GM21526 (cell line): ENCODE measurements around the gene ISCA1.

Source experiments
- ATAC-seq: cut with Tn5 transposase; IDR thresholded peaks from one replicate; pipeline ENCODE4 v1.9.1; 2021; ENCODE audit warnings: moderate library complexity; ENCODE audit not compliant: unreplicated experiment, low FRiP score

ISCA1 gene

DNA sequence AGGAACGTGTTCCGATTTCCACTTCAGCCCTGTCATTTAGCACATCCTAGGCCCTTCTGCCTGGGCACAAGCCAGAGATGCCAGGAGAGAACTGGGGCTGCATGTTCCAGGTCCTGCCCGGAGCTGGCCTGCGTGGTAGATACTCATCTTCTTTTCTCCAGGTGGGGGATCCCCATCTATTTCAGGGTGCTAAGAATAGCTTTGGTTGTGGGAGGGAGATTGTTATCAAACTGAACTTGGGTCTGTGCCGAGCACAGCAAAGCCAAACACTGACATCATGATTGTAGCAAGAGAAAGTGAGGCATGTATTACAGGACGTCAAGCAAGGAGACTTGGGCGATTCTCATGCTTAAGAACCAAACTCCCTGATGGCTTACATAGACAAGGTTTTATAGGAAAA lies 41.1 kb downstream of the ISCA1 start:
- no peak for ATAC-seq

DNA sequence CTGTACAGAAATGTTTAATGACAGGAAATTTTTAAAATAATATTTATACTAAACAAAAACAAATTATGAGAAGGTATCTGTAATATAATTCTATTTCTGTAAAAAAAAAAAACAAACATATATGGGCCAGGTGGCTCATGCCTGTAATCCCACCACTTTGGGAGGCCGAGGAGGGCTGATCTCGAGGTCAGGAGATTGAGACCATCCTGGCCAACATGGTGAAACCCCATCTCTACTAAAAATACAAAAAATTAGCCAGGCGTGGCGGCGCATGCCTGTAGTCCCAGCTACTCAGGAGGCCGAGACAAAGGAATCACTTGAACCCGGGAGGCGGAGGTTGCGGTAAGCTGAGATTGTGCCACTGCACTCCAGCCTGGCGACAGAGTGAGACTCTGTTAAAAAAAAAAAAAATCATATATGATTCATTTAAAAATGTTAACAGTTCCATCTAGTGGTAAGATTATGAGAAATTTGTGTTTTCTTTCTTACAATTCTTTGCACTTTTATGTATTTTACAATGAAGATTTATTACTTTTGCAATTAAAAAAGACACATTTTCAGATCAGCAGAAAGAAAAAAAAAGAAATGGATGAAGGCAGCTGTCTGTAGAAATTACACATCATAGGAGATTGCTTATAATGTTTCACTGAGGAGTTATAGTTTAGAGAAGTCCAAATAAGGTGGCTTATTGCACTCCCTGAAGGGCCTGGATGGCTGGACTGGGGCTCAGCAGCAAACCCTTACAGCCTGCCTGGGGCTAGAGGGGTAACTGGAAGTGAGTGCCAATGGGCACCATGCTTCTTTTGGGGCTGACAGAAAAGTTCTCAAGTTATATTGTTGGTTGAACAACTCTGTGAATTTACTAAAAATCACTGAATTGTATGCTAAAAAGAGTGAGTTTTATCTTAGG lies 43.2 kb downstream of the ISCA1 start:
- no peak for ATAC-seq

DNA sequence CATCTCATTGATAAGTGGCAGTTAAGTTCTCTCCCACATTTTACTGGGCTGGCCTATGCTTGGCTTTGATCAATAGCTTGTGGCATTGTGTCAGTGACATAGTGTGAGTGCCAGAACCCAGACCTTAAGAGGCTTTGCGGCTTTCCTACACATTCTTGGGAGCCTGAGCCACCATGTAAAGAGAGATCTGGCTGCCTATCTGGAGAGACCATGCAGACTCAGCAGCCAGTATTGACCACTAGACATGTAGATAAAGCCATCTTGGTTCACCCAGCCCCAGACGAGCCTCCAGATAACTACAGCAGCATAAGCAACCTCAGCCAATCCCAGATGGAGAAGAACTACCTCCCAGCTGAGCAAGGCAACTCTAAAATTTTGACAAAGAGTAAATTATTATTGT lies 51.5 kb downstream of the ISCA1 start:
- no peak for ATAC-seq

- no peak for ATAC-seq
Measured at GRCh38 chr9:86222667-86223066, 59.7 kb downstream of the ISCA1 start.

- no peak for ATAC-seq
Measured at GRCh38 chr9:86219606-86220005, 62.7 kb downstream of the ISCA1 start.

DNA sequence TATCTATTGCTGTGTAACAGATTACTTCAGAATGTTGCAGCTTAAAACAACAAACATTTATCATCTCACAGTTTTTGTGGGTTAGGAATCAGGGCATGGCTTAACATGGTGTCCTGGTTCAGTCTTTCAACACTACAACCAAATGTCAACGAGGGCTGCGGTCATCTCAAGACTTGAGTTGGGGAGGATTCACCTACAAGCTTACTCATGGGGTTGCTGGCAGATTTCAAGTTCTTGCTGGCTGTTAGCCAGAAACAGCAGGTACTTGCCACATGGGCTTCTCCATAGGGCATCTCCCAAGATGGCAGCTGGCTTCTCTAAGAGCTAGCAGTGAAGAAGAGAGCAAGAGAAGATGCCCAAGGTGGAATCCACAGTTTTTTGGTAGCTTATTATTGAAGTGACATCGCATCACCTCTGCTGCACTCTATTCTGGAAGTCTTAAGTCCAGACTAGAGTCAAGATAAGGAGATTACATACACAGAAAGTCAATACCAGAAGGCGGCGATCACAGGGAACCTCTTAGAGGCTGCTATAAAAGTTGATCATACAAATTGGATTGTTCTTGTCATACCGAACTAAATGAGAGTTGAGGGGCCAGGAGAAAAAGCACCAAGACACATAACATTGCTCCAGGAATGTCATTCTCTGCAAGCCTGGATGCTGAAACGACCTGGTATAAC lies 65.1 kb downstream of the ISCA1 start:
- no peak for ATAC-seq
